Right lobe of liver (tissue), 6 donors: ENCODE results near the gene PGM2L1. TPM values are rescaled to one million over a fixed set of nuclear protein-coding genes. Genes with fewer than 3 reads are reported as not detected.
"Not testable (repeated sequence)": the region's sequence is repeated elsewhere in the genome, so short reads cannot be mapped to it uniquely, and the experiment has no call there.

Source experiments
- ATAC-seq, 4 donors: fragments of 200-7000 bp; cut with Tn5 transposase; one replicate each; pipeline ENCODE4 v1.9.1; 2020; ENCODE audit warnings: mild to moderate bottlenecking in 4 of 4, moderate library complexity in 4 of 4
- DNase-seq, 3 donors: peaks; one replicate each; pipeline ENCODE4 v3.0.0-alpha.2; 2020
- H3K27ac ChIP-seq, 3 donors: fragments of 200-600 bp; one replicate each; pipeline ENCODE4 v1.8.0; 2022
- H3K27me3 ChIP-seq, 2 donors: fragments of 200-600 bp; one replicate each; pipeline ENCODE4 v1.8.0; 2022
- H3K36me3 ChIP-seq, 4 donors: fragments of 200-600 bp; sonication (generic) in 1 of 4; one replicate each; pipeline versions ENCODE4 v1.5.1 to v1.8.0; 2017 to 2022; ENCODE audit warnings: control low read depth in 1 of 4
- H3K4me1 ChIP-seq, 4 donors: fragments of 200-600 bp; sonication (generic) in 1 of 4; one replicate each; pipeline versions ENCODE4 v1.5.1 to v1.8.0; 2017 to 2022; ENCODE audit warnings: control low read depth in 1 of 4
- H3K4me3 ChIP-seq, 3 donors: fragments of 200-600 bp; one replicate each; pipeline ENCODE4 v1.8.0; 2022
- H3K9me3 ChIP-seq, 4 donors: fragments of 200-600 bp; sonication (generic) in 1 of 4; one replicate each; pipeline versions ENCODE4 v1.5.1 to v1.8.0; 2017 to 2022; ENCODE audit warnings: control low read depth in 1 of 4
- POLR2A ChIP-seq: fragments of 450-650 bp; IDR thresholded peaks from one replicate; pipeline ENCODE4 v1.6.1; 2017; ENCODE audit warnings: antibody characterized with exemption, mild to moderate bottlenecking
- WGBS: methylation state at CpG from one replicate; pipeline ENCODE4 v1.1.6; 2018; ENCODE audit warnings: low coverage, low lambda C conversion rate; ENCODE audit not compliant: insufficient coverage; ENCODE audit errors: missing lambda C conversion rate; 5-methylcytosine and 5-hydroxymethylcytosine counted together
- intact Hi-C, 2 donors: fragments of 100-400 bp; cut with DNase I; formaldehyde crosslinking; loops; one replicate each; pipeline versions ENCODE4 v1.11.2 to v1.14.1; 2022
- total RNA-seq, 6 experiments: library from RNA; depleted of rRNA in 2 of 6; stranded (reverse); fragments of >200 nt in 2 of 6; fragmentation: NEBNext Ultra II Directional in 3 of 6; extraction: Animal tissue kit (Norgen Biotek cat#: 25700) in 3 of 6; gene quantifications; one replicate each; pipeline versions ENCODE4 v1.1.0 to v1.2.4, GENCODE V29; 2016 to 2023
- TF ChIP-seq, protein P1 (sequence below), 4 donors: fragments of 200-600 bp in 3 of 4; fragments of 450-650 bp in 1 of 4; IDR thresholded peaks; one replicate each; pipeline versions ENCODE4 v1.5.1 to v1.8.0; 2016 to 2022; ENCODE audit warnings: antibody characterized with exemption in 4 of 4, mild to moderate bottlenecking in 2 of 4
- donor health status: DM: no; HTN: yes; CAD: no.
- donor health status: DM: no; HTN: no; CAD: no.
- donor health status: DM: no; HTN: no; CAD: no.
- donor health status: DM: no; HTN: yes; CAD: no.
- donor health status: DM: no; HTN: yes; CAD: no.

PGM2L1 gene
- total RNA-seq, 6 experiments from 2014 or later, result 0.92 to 2.0 (median 1.2) TPM

DNA sequence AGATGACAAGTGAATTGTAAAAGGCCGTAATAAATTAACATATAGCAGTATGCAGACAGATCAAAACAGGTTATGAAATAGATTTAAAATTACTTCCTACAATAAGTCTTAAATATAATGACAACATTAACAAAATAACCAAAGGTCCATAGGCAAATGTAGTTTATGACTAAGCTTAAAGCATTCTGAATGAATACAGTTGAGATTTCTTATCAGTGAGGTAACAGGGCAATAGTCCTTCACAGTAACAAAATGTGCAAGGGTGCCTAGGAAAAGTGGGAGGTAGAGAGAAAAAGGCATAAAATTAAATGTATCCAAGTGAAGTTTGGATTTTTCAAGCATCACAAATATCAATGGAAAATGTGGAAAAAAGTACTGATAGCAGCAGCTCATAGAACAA is 65.9 kb downstream of the PGM2L1 start:
- WGBS, result 86% methylated on average over 1 of the region's 1 CpG
- Histone ChIP-seq H3K27me3 (no peaks in the 10 kb centered on the region), H3K27ac (no peak overlapping the region), H3K9me3 (no peaks in the 10 kb centered on the region), H3K36me3 (no peaks in the 10 kb centered on the region), H3K4me3 (no peak overlapping the region), H3K4me1 (no peaks in the 10 kb centered on the region)
- intact Hi-C loops, result no loop called here
- ATAC-seq, result no peak
- DNase-seq, result no peak
- TF ChIP-seq, protein P1, sequence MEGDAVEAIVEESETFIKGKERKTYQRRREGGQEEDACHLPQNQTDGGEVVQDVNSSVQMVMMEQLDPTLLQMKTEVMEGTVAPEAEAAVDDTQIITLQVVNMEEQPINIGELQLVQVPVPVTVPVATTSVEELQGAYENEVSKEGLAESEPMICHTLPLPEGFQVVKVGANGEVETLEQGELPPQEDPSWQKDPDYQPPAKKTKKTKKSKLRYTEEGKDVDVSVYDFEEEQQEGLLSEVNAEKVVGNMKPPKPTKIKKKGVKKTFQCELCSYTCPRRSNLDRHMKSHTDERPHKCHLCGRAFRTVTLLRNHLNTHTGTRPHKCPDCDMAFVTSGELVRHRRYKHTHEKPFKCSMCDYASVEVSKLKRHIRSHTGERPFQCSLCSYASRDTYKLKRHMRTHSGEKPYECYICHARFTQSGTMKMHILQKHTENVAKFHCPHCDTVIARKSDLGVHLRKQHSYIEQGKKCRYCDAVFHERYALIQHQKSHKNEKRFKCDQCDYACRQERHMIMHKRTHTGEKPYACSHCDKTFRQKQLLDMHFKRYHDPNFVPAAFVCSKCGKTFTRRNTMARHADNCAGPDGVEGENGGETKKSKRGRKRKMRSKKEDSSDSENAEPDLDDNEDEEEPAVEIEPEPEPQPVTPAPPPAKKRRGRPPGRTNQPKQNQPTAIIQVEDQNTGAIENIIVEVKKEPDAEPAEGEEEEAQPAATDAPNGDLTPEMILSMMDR (IDR thresholded peaks at IDR 0.05), result no peak
- no peak for TF ChIP-seq POLR2A

DNA sequence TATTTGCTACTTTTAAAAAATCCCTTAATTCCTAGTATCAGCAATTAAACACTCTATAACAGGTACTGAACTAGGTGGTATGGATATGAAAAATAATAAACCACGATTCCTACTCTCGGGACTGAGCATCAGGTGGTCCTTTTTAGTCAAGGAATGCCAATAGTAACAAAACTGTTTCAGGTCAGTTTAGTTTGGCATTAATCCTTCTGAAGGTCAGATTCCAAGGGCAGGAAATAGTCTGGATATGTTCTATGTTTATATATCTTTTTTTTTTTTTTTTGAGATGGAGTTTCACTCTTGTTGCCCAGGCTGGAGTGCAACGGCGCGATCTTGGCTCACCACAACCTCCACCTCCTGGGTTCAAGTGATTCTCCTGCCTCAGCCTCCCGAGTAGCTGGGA is 67.2 kb downstream of the PGM2L1 start:
- H3K27ac ChIP-seq, H3K36me3 ChIP-seq, intact Hi-C loops, H3K4me3 ChIP-seq, DNase-seq, ATAC-seq, H3K27me3 ChIP-seq, H3K9me3 ChIP-seq, H3K4me1 ChIP-seq: not testable (repeated sequence)
- WGBS, result 59% methylated on average over 2 of the region's 6 CpGs

GRCh38 chr11:74330075-74330858 is 68.0 kb downstream of the PGM2L1 start:
- Histone ChIP-seq H3K27me3 (no peaks in the 10 kb centered on the region), H3K4me3 (no peak overlapping the region), H3K36me3 (no peaks in the 10 kb centered on the region), H3K4me1 (no peaks in the 10 kb centered on the region), H3K27ac (no peak overlapping the region), H3K9me3 (no peaks in the 10 kb centered on the region)
- intact Hi-C loops, result no loop called here
- ATAC-seq, result peak in 2 of 4 donors; percentile 27 to 31
- TF ChIP-seq, protein P1 (IDR thresholded peaks at IDR 0.05), result no peak
- no peak for TF ChIP-seq POLR2A
- DNase-seq, result no peak

DNA sequence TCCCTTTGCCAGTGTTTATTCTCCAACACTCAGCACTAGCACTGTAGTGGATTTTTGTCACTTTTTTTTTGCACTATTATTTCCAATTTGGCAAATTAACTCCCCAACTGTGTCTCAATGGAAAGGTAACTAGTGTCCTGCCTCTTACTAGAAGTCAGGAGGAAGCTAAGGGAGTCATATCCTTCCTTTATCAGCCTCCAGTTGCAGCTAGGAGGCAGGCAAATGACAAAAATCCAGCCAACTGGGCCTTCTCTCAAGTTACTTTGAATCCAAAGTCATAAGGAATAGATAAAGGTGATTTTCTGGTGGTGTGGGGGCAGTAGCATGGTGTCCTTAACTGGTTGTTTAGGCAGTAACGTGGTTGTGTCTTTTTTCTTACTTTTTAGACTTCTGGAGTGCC is 71.2 kb downstream of the PGM2L1 start:
- Histone ChIP-seq H3K9me3 (no peaks in the 10 kb centered on the region), H3K36me3 (no peaks in the 10 kb centered on the region), H3K4me3 (no peak overlapping the region), H3K27ac (no peak overlapping the region), H3K4me1 (no peaks in the 10 kb centered on the region), H3K27me3 (no peaks in the 10 kb centered on the region)
- 77% methylated on average over 1 of the region's 1 CpG for WGBS
- TF ChIP-seq POLR2A, result no peak
- intact Hi-C loops, result no loop called here
- DNase-seq (no peak), ATAC-seq (peak in 1 of 4 donors; percentile 15)

- TF ChIP-seq, protein P1 (IDR thresholded peaks at IDR 0.05), result no peak
- no peak for TF ChIP-seq POLR2A
Observed at GRCh38 chr11:74326665-74327064, 71.6 kb downstream of the PGM2L1 start.

More at GRCh38 chr11:74326665-74327064, 71.6 kb downstream of the PGM2L1 start:
- no peaks in the 10 kb centered on the region for H3K36me3 ChIP-seq
- H3K4me3 ChIP-seq, result no peak overlapping the region
- H3K27me3 ChIP-seq, result no peaks in the 10 kb centered on the region
- H3K27ac ChIP-seq, result no peak overlapping the region
- no peak for DNase-seq
- no peaks in the 10 kb centered on the region for H3K4me1 ChIP-seq
- ATAC-seq, result peak in 1 of 4 donors; percentile 14
- 60% methylated on average over 5 of the region's 5 CpGs for WGBS
- intact Hi-C loops, result no loop called here
- H3K9me3 ChIP-seq, result no peaks in the 10 kb centered on the region
